OCI-LY3 (cell line): ENCODE data around the gene ARMC9.
A peak's percentile ranks its signal among the peaks of the same experiment; 100 is the strongest.

Experiments
- H2AFZ ChIP-seq: fragments of 200-600, 300-600 bp; shearing (Covaris generic); 2 replicates; pipeline ENCODE4 v1.6.0; 2014; ENCODE audit warnings: antibody characterized with exemption, low read depth, low read length
- H3K27ac ChIP-seq: fragments of 200-600, 300-600 bp; sonication (generic); 2 replicates; pipeline ENCODE4 v1.5.1; 2014; ENCODE audit warnings: mild to moderate bottlenecking, low read length, moderate library complexity, mixed read lengths
- H3K27me3 ChIP-seq: fragments of 200-600, 300-600 bp; sonication (generic); 2 replicates; pipeline ENCODE4 v1.6.1; 2014; ENCODE audit warnings: low read depth, low read length, mixed read lengths
- H3K36me3 ChIP-seq: fragments of 200-600, 300-600 bp; sonication (generic); replicated peaks from 2 replicates; pipeline ENCODE3; 2014; ENCODE audit warnings: low read depth, low read length, mixed read lengths
- H3K4me1 ChIP-seq: fragments of 300-600, 200-600 bp; sonication (generic); 2 replicates; pipeline ENCODE4 v1.6.1; 2014; ENCODE audit warnings: low read length, mixed read lengths
- H3K4me2 ChIP-seq: fragments of 200-600, 300-600 bp; sonication (generic); 2 replicates; pipeline ENCODE4 v1.6.1; 2014; ENCODE audit warnings: low read length, mixed read lengths
- H3K4me3 ChIP-seq: fragments of 300-600, 200-600 bp; sonication (generic); 2 replicates; pipeline ENCODE4 v1.5.1; 2014; ENCODE audit warnings: antibody characterized with exemption, mild to moderate bottlenecking, low read length, moderate library complexity
- H3K79me2 ChIP-seq: fragments of 300-600, 200-600 bp; shearing (Covaris generic); 2 replicates; pipeline ENCODE4 v1.6.1; 2014; ENCODE audit warnings: mild to moderate bottlenecking, low read length, mixed read lengths
- H3K9ac ChIP-seq: fragments of 300-600, 200-600 bp; shearing (Covaris generic); 2 replicates; pipeline ENCODE4 v1.6.0; 2014; ENCODE audit warnings: mild to moderate bottlenecking, low read length, moderate library complexity
- H3K9me3 ChIP-seq: fragments of 200-600, 300-600 bp; shearing (Covaris generic); 2 replicates; pipeline ENCODE4 v1.6.1; 2014; ENCODE audit warnings: low read length, mixed read lengths; ENCODE audit not compliant: insufficient read depth
- H4K20me1 ChIP-seq: fragments of 200-600, 300-600 bp; sonication (generic); 2 replicates; pipeline ENCODE4 v1.6.1; 2016; ENCODE audit warnings: low read length, mixed read lengths; ENCODE audit not compliant: insufficient read depth
- EZH2phosphoT487 ChIP-seq: fragments of 200-600 bp; shearing (Covaris generic); IDR thresholded peaks from 2 replicates; pipeline ENCODE4 v1.6.1; 2018; ENCODE audit warnings: antibody characterized with exemption, mixed run types, low read depth
- TF ChIP-seq, protein P1 (sequence below): fragments of 200-600, 300-600 bp; sonication (generic); IDR thresholded peaks from 2 replicates; pipeline ENCODE4 v1.5.1; 2014; ENCODE audit warnings: antibody characterized with exemption, low read length, low read depth

Gene ARMC9

DNA sequence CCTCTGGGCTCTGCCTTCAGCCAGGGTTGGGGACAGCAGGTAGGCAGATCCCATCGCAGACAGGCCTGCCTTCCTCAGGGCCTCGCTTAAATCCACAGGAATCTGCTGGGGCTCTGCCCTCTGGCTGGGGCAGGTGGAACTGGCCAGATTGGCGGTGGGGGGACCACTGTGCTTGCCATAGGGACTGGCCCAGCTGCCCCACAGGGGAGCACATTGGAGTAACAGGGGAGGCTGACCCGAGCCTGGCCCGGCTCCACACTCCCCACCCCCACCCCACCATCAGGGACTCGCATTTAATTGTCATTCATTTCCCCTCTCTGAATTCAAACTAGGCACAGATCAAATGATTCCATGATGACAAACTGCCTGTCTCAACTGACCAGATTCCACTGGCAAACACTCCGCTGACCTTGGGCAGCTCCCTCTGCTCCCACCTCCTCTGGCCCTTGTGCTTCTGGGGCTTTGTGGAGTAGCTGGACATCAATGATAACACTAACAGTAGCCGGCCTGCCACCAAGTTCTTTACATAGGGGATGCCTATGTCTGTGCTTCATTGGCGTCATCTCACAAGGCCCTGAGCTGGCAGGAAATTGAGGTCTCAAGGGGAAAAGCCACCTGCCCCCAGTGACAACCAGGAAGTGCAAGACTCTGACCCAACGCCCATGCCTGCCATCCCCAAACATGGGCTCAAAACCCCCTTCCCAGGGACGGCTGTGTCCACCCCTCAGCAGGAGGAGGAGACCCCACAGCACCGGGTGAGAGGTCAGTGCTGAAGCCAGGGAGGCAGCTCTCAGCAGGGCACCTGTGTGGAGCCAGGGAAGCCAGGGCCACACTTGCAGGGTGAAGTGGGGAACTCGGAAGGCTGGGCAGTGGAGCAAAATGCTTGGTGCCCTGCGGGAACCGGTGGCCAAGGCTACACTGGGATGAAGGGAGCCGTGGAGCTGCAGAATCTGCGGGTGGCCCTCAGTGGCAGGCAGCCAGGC lies 195.0 kb downstream of the ARMC9 start:
- Histone ChIP-seq H3K27ac (peak overlapping the region; percentile 100), H3K4me2 (peak overlapping the region; percentile 99), H3K9ac (peak overlapping the region; percentile 100), H3K4me1 (peaks cover 45% of the 10 kb centered on the region), H2AFZ (no peak overlapping the region), H3K79me2 (peaks cover 68% of the 10 kb centered on the region), H3K4me3 (peak overlapping the region; percentile 100), H3K36me3 (peaks cover 16% of the 10 kb centered on the region), H3K27me3 (no peaks in the 10 kb centered on the region), H4K20me1 (peaks cover 8% of the 10 kb centered on the region), H3K9me3 (no peaks in the 10 kb centered on the region)
- TF ChIP-seq EZH2phosphoT487 = no peak
- TF ChIP-seq, protein P1, sequence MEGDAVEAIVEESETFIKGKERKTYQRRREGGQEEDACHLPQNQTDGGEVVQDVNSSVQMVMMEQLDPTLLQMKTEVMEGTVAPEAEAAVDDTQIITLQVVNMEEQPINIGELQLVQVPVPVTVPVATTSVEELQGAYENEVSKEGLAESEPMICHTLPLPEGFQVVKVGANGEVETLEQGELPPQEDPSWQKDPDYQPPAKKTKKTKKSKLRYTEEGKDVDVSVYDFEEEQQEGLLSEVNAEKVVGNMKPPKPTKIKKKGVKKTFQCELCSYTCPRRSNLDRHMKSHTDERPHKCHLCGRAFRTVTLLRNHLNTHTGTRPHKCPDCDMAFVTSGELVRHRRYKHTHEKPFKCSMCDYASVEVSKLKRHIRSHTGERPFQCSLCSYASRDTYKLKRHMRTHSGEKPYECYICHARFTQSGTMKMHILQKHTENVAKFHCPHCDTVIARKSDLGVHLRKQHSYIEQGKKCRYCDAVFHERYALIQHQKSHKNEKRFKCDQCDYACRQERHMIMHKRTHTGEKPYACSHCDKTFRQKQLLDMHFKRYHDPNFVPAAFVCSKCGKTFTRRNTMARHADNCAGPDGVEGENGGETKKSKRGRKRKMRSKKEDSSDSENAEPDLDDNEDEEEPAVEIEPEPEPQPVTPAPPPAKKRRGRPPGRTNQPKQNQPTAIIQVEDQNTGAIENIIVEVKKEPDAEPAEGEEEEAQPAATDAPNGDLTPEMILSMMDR = peak; percentile 32; the same call in 1 of the 2 replicates

DNA sequence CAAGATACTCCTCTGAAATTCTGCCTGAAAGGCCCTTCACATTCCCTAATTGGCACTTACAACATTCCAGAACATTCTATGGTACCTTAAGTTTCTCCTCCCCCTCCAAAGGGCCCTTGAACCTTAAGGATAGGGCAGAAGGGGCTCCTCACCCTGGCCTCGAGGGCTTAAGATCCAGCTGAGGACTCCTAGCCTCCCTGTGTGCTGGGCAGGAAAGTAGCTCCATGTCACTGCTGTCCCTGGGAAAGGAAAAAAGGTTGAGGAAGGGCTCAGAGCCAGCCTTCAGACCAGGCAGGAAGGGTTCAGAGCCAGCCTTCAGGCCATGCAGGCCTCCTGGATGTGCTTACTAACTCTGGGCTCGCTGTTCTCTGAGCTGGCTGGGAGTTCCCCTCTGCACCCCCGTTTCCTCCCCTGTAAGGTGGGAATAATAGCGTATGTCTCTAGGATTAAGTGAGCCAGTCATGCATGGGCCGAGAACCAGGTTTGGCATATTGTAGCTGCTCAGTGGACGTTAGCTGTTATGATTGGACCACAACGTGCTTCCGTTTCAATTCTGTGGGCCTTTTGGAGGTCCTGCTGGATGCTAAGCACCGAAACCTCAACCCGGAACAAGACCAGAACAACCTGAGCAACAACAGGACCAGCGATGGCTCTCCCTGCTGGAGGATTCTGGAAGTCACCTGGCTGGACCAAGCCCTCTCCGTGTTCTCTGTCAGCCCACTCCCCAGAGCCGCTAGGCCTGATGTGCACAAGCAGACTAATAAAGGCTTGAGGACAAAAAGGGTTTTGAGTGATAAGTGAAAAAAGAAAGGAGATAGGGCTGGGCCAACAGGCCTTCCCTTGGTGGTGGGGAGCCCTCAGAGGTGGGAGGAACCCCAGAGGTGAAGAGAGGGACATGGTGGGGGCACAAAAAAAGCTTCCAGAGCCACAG lies 196.0 kb downstream of the ARMC9 start:
- peaks cover 45% of the 10 kb centered on the region for H3K4me1 ChIP-seq
- H3K36me3 ChIP-seq = peaks cover 24% of the 10 kb centered on the region
- H3K9me3 ChIP-seq = no peaks in the 10 kb centered on the region
- peaks cover 78% of the 10 kb centered on the region for H3K79me2 ChIP-seq
- TF ChIP-seq, protein P1 = peak; percentile 51
- TF ChIP-seq EZH2phosphoT487 = no peak
- H3K27me3 ChIP-seq = no peaks in the 10 kb centered on the region
- peak overlapping the region; percentile 100 for H3K27ac ChIP-seq
- peak overlapping the region; percentile 99 for H3K4me2 ChIP-seq
- H4K20me1 ChIP-seq = peaks cover 18% of the 10 kb centered on the region
- H3K9ac ChIP-seq = peak overlapping the region; percentile 100
- H2AFZ ChIP-seq = no peak overlapping the region
- peak overlapping the region; percentile 100 for H3K4me3 ChIP-seq

- Histone ChIP-seq H3K9me3 (no peaks in the 10 kb centered on the region), H3K27me3 (no peaks in the 10 kb centered on the region), H3K27ac (peak within 1 kb of the TSS; percentile 100), H3K9ac (peak within 1 kb of the TSS; percentile 100), H3K36me3 (peaks cover 24% of the 10 kb centered on the region), H3K4me2 (peak within 1 kb of the TSS; percentile 99), H3K4me3 (peak within 1 kb of the TSS; percentile 100), H4K20me1 (peaks cover 21% of the 10 kb centered on the region), H3K4me1 (peaks cover 45% of the 10 kb centered on the region), H3K79me2 (peaks cover 84% of the 10 kb centered on the region), H2AFZ (no peak within 1 kb of the TSS)
- TF ChIP-seq EZH2phosphoT487 = no peak
- TF ChIP-seq, protein P1 = no peak
Observed at GRCh38 chr2:231395188-231396057, 197.0 kb downstream of the ARMC9 start, which contains the start of gene B3GNT7. B3GNT7 (plus strand) TSS chr2:231395710; CDS start chr2:231395804, 94 bp downstream.
